Kidney epithelial cell (primary cell): ENCODE data around the gene PLK4. TPM values are rescaled to one million over a fixed set of nuclear protein-coding genes. Genes with fewer than 3 reads are reported as not detected.
A peak's percentile ranks its signal among the peaks of the same experiment; 100 is the strongest.

Experiments used
- DNase-seq: peaks from one replicate; pipeline ENCODE4 v3.0.0-alpha.2; 2010; ENCODE audit warnings: low read depth
- H3K27me3 ChIP-seq: 2 replicates; pipeline ENCODE4 v1.6.0; 2011; ENCODE audit warnings: low read length; ENCODE audit not compliant: control insufficient read depth, insufficient read depth
- H3K36me3 ChIP-seq: 2 replicates; pipeline ENCODE4 v1.5.1; 2011; ENCODE audit warnings: low read length; ENCODE audit not compliant: control insufficient read depth, insufficient read depth
- H3K4me3 ChIP-seq: 2 replicates; pipeline ENCODE4 v1.5.1; 2011; ENCODE audit warnings: low read depth, mild to moderate bottlenecking, control low read depth, low read length
- CTCF ChIP-seq: IDR thresholded peaks from 2 replicates; pipeline ENCODE4 v1.5.1; 2011; ENCODE audit warnings: mild to moderate bottlenecking, moderate library complexity, low read length, control low read depth, inconsistent platforms; ENCODE audit not compliant: insufficient read depth, poor library complexity, severe bottlenecking
- total RNA-seq: library from RNA; depleted of rRNA; stranded (reverse); fragments of >200 nt; gene quantifications from 2 replicates; pipeline ENCODE4 v1.2.3, GENCODE V29; 2015

The PLK4 gene
- total RNA-seq, 1 donor from 2014 or later, result 5.4 TPM

GRCh38 chr4:127868196-127868595 is 12.5 kb upstream of the PLK4 start:
- no peaks in the 10 kb centered on the region for H3K27me3 ChIP-seq
- TF ChIP-seq CTCF, result no peak
- H3K36me3 ChIP-seq, result no peaks in the 10 kb centered on the region
- no peak for DNase-seq
- H3K4me3 ChIP-seq, result no peak overlapping the region

- TF ChIP-seq CTCF, result no peak
- no peak for DNase-seq
- Histone ChIP-seq H3K4me3 (no peak overlapping the region), H3K27me3 (no peaks in the 10 kb centered on the region), H3K36me3 (no peaks in the 10 kb centered on the region)
Observed at GRCh38 chr4:127870281-127870680, 10.4 kb upstream of the PLK4 start.

- Histone ChIP-seq H3K4me3 (no peak overlapping the region), H3K27me3 (no peaks in the 10 kb centered on the region), H3K36me3 (no peaks in the 10 kb centered on the region)
- peak; percentile 38 for DNase-seq
- no peak for TF ChIP-seq CTCF
Observed at GRCh38 chr4:127870688-127871087, 10.0 kb upstream of the PLK4 start.

- Histone ChIP-seq H3K4me3 (no peak overlapping the region), H3K36me3 (no peaks in the 10 kb centered on the region), H3K27me3 (no peaks in the 10 kb centered on the region)
- TF ChIP-seq CTCF, result no peak
- no peak for DNase-seq
Observed at GRCh38 chr4:127875791-127876190, 4.9 kb upstream of the PLK4 start.

- DNase-seq, result no peak
- H3K27me3 ChIP-seq, result no peaks in the 10 kb centered on the region
- H3K4me3 ChIP-seq, result peak overlapping the region; percentile 75
- H3K36me3 ChIP-seq, result no peaks in the 10 kb centered on the region
- TF ChIP-seq CTCF, result no peak
Observed at GRCh38 chr4:127881563-127881864, 821 bp downstream of the PLK4 start.

- no peak for TF ChIP-seq CTCF
- Histone ChIP-seq H3K36me3 (no peaks in the 10 kb centered on the region), H3K4me3 (no peak overlapping the region)
Observed at GRCh38 chr4:127888559-127888958, 7.9 kb downstream of the PLK4 start.

More at GRCh38 chr4:127888559-127888958, 7.9 kb downstream of the PLK4 start:
- no peak for DNase-seq
- H3K27me3 ChIP-seq, result no peaks in the 10 kb centered on the region
